Keratinocyte (primary cell): ENCODE data around the gene FHOD3. TPM values are rescaled to one million over a fixed set of nuclear protein-coding genes. Genes with fewer than 3 reads are reported as not detected.

Experiments used
- DNase-seq: peaks from one replicate; pipeline ENCODE4 v3.0.0-alpha.2; 2011; ENCODE audit warnings: low read depth, missing footprints, low spot score
- FAIRE-seq: peaks from 2 replicates; lab custom pipeline; 2011; peaks lifted over from hg19 to GRCh38; lab: Jason Lieb, UNC
- H2AFZ ChIP-seq: 2 replicates; pipeline ENCODE4 v1.6.0; 2012; ENCODE audit warnings: low read length, control low read depth, inconsistent platforms; ENCODE audit not compliant: control insufficient read depth
- H3K27ac ChIP-seq: 2 replicates; pipeline ENCODE4 v1.5.1; 2011; ENCODE audit warnings: low read length; ENCODE audit not compliant: control insufficient read depth, insufficient read depth
- H3K27me3 ChIP-seq: 3 replicates; pipeline ENCODE4 v1.6.0; 2011; ENCODE audit warnings: low read length; ENCODE audit not compliant: control insufficient read depth, insufficient read depth; ENCODE audit errors: extremely low read depth
- H3K36me3 ChIP-seq, 2 experiments: 2 replicates in 1 of 2; 3 replicates in 1 of 2; pipeline ENCODE4 v1.5.1; 2011; ENCODE audit warnings: low read length in 2 of 2, mild to moderate bottlenecking in 1 of 2; ENCODE audit not compliant: control insufficient read depth in 2 of 2, insufficient read depth in 2 of 2; ENCODE audit errors: extremely low read depth in 1 of 2
- H3K4me1 ChIP-seq: 3 replicates; pipeline ENCODE4 v1.5.1; 2011; ENCODE audit warnings: low read length; ENCODE audit not compliant: control insufficient read depth, insufficient read depth; ENCODE audit errors: extremely low read depth
- H3K4me2 ChIP-seq: 3 replicates; pipeline ENCODE4 v1.6.0; 2011; ENCODE audit warnings: low read depth, low read length; ENCODE audit not compliant: control insufficient read depth, insufficient read depth; ENCODE audit errors: extremely low read depth
- H3K4me3 ChIP-seq, 3 experiments: fragments of 200-600 bp in 1 of 3; sonication (generic) in 1 of 3; 2 replicates in 2 of 3; 3 replicates in 1 of 3; pipeline ENCODE4 v1.5.1; 2011 to 2016; ENCODE audit warnings: low read length in 3 of 3, mild to moderate bottlenecking in 3 of 3, control low read depth in 2 of 3, inconsistent platforms in 1 of 3, low read depth in 1 of 3, mixed read lengths in 1 of 3, mixed run types in 1 of 3, moderate library complexity in 1 of 3; ENCODE audit not compliant: control insufficient read depth in 2 of 3, insufficient read depth in 2 of 3; ENCODE audit errors: extremely low read depth in 1 of 3
- H3K79me2 ChIP-seq: 2 replicates; pipeline ENCODE4 v1.6.0; 2012; ENCODE audit warnings: low read length; ENCODE audit not compliant: control insufficient read depth, insufficient read depth
- H3K9ac ChIP-seq: 3 replicates; pipeline ENCODE4 v1.6.0; 2011; ENCODE audit warnings: low read length; ENCODE audit not compliant: control insufficient read depth, insufficient read depth; ENCODE audit errors: extremely low read depth
- H3K9me1 ChIP-seq: 3 replicates; pipeline ENCODE4 v1.6.0; 2011; ENCODE audit warnings: low read length; ENCODE audit not compliant: control insufficient read depth, insufficient read depth; ENCODE audit errors: extremely low read depth
- H3K9me3 ChIP-seq: 2 replicates; pipeline ENCODE4 v1.5.1; 2012; ENCODE audit warnings: low read depth, low read length; ENCODE audit not compliant: control insufficient read depth
- H4K20me1 ChIP-seq: 3 replicates; pipeline ENCODE4 v1.6.0; 2011; ENCODE audit warnings: low read length; ENCODE audit not compliant: control insufficient read depth, insufficient read depth; ENCODE audit errors: extremely low read depth
- CTCF ChIP-seq, 3 experiments: IDR thresholded peaks in 1 of 3; conservative IDR thresholded peaks in 1 of 3; optimal IDR thresholded peaks in 1 of 3; 2 replicates in 2 of 3; 3 replicates in 1 of 3; pipeline versions ENCODE3 to v1.5.1; 2011; ENCODE audit warnings: low read length in 3 of 3, mild to moderate bottlenecking in 3 of 3, moderate library complexity in 2 of 3, control low read depth in 1 of 3, inconsistent platforms in 1 of 3; ENCODE audit not compliant: insufficient read depth in 2 of 3; ENCODE audit errors: extremely low read depth in 1 of 3
- EZH2 ChIP-seq: IDR thresholded peaks from one replicate; pipeline ENCODE4 v1.6.1; 2012; ENCODE audit warnings: inconsistent platforms, mild to moderate bottlenecking, low read length, moderate library complexity
- dilution Hi-C: fragments of 300-500 bp; cut with MboI; formaldehyde crosslinking; loops from one replicate; pipeline ENCODE4 v1.7.0; 2020; ENCODE audit warnings: low sequenced_read_pairs; ENCODE audit not compliant: extremely low pct_ligation_motif_present
- polyA plus RNA-seq, 5 experiments: library from polyadenylated mRNA; depleted of rRNA in 3 of 5; stranded (reverse) in 3 of 5; stranded (forward) in 1 of 5; unstranded in 1 of 5; fragments of >200 nt; gene quantifications; 1 replicate in 1 of 5; 2 replicates in 3 of 5; 3 replicates in 1 of 5; pipeline versions ENCODE4 v1.2.1 to v1.2.3, GENCODE V29; 2011 to 2012; ENCODE audit warnings: missing spikeins in 2 of 5, low read depth in 1 of 5, low replicate concordance in 1 of 5

The FHOD3 gene
- polyA plus RNA-seq, 1 donor (not counting 4 experiments of a cell fraction or from before 2014, with no cell fraction given): 7.7 TPM

- no peaks in the 10 kb centered on the region for H3K36me3 ChIP-seq
- no peaks in the 10 kb centered on the region for H3K4me1 ChIP-seq
- no peaks in the 10 kb centered on the region for H3K9me1 ChIP-seq
- dilution Hi-C loops: no loop called here
- no peaks in the 10 kb centered on the region for H4K20me1 ChIP-seq
- no peak overlapping the region for H3K27ac ChIP-seq
- TF ChIP-seq CTCF (optimal IDR thresholded peaks at IDR 0.05 in 1 of 3, IDR thresholded peaks at IDR 0.05 in 1 of 3, conservative IDR thresholded peaks at IDR 0.05 in 1 of 3; ENCODE audit: extremely low read depth in 1 of 3, insufficient read depth in 2 of 3, low read length in 3 of 3) (no peak), EZH2 (no peak)
- no peaks in the 10 kb centered on the region for H3K79me2 ChIP-seq
- FAIRE-seq (no peak), DNase-seq (no peak)
- H3K9ac ChIP-seq: no peak overlapping the region
- no peaks in the 10 kb centered on the region for H3K9me3 ChIP-seq
- no peak overlapping the region for H3K4me3 ChIP-seq
- no peaks in the 10 kb centered on the region for H3K27me3 ChIP-seq
- no peak overlapping the region for H3K4me2 ChIP-seq
- no peak overlapping the region for H2AFZ ChIP-seq
These were observed 32.3 kb downstream of the FHOD3 start for GRCh38 chr18:36329684-36330434.

- Histone ChIP-seq H3K9ac (no peak overlapping the region), H3K27ac (no peak overlapping the region), H2AFZ (no peak overlapping the region), H3K9me1 (no peaks in the 10 kb centered on the region), H3K4me1 (no peaks in the 10 kb centered on the region), H3K4me2 (no peak overlapping the region), H4K20me1 (no peaks in the 10 kb centered on the region), H3K79me2 (no peaks in the 10 kb centered on the region), H3K4me3 (no peak overlapping the region), H3K27me3 (no peaks in the 10 kb centered on the region), H3K36me3 (no peaks in the 10 kb centered on the region), H3K9me3 (no peaks in the 10 kb centered on the region)
- TF ChIP-seq CTCF (optimal IDR thresholded peaks at IDR 0.05 in 1 of 3, IDR thresholded peaks at IDR 0.05 in 1 of 3, conservative IDR thresholded peaks at IDR 0.05 in 1 of 3; ENCODE audit: extremely low read depth in 1 of 3, insufficient read depth in 2 of 3, low read length in 3 of 3) (no peak), EZH2 (no peak)
- dilution Hi-C loops: no loop called here
- no peak for FAIRE-seq
- no peak for DNase-seq
These were observed 33.0 kb downstream of the FHOD3 start for GRCh38 chr18:36330435-36331052.
